Skeletal muscle tissue (tissue), 4 donors: ENCODE data around the gene KCNJ18. TPM values are rescaled to one million over a fixed set of nuclear protein-coding genes. Genes with fewer than 3 reads are reported as not detected.
"Not testable (repeated sequence)": the region's sequence is repeated elsewhere in the genome, so short reads cannot be mapped to it uniquely, and the experiment has no call there.

Experiments
- H3K27ac ChIP-seq: one replicate; pipeline ENCODE4 v1.7.0; 2013; ENCODE audit warnings: mild to moderate bottlenecking, low read depth, low read length, inconsistent platforms
- H3K27me3 ChIP-seq, 3 donors: one replicate each; pipeline ENCODE4 v1.7.0; 2013; ENCODE audit warnings: low read length in 3 of 3; ENCODE audit not compliant: control insufficient read depth in 3 of 3, insufficient read depth in 3 of 3
- H3K36me3 ChIP-seq, 3 donors: one replicate each; pipeline ENCODE4 v1.7.0; 2013; ENCODE audit warnings: low read length in 3 of 3; ENCODE audit not compliant: control insufficient read depth in 3 of 3, insufficient read depth in 3 of 3
- H3K4me1 ChIP-seq, 3 donors: one replicate each; pipeline ENCODE4 v1.7.0; 2013; ENCODE audit warnings: low read length in 3 of 3, mild to moderate bottlenecking in 3 of 3; ENCODE audit not compliant: control insufficient read depth in 3 of 3, insufficient read depth in 3 of 3
- H3K4me3 ChIP-seq, 3 donors: one replicate each; pipeline ENCODE4 v1.7.0; 2013; ENCODE audit warnings: low read length in 3 of 3
- H3K9ac ChIP-seq, 3 donors: one replicate each; pipeline ENCODE4 v1.7.0; 2013; ENCODE audit warnings: low read length in 3 of 3, mild to moderate bottlenecking in 3 of 3, moderate library complexity in 2 of 3, low read depth in 1 of 3
- H3K9me3 ChIP-seq, 3 donors: one replicate each; pipeline ENCODE4 v1.7.0; 2013; ENCODE audit warnings: low read length in 3 of 3; ENCODE audit not compliant: control insufficient read depth in 3 of 3
- total RNA-seq: library from RNA; depleted of rRNA; stranded (reverse); fragments of >200 nt; gene quantifications from one replicate; pipeline ENCODE4 v1.2.3, GENCODE V29; 2014
- donor health status: Osteomylitis.

KCNJ18 gene
- total RNA-seq, 1 donor from 2014 or later = not detected

DNA sequence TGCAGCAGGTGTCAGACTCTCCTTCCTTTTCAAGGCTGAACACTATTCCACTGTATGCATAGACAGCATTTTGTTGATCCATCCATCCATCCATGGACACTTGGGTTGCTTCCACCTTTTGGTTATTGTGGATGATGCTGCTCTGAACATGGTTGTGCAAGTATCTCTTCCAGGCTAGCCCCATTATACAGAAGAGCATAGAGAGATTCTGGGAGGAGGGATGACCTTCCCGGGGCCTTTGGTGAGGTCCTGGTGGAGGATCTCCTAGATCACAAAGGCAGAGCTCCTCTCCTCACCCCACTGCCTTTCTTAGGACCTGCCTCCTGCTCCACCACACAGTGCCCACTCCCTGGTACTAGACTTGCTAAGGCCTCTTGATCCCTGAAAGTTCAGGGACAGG, 27.2 kb upstream of the KCNJ18 start:
- H3K9ac ChIP-seq, H3K27ac ChIP-seq, H3K9me3 ChIP-seq, H3K27me3 ChIP-seq, H3K36me3 ChIP-seq, H3K4me3 ChIP-seq, H3K4me1 ChIP-seq: not testable (repeated sequence)

DNA sequence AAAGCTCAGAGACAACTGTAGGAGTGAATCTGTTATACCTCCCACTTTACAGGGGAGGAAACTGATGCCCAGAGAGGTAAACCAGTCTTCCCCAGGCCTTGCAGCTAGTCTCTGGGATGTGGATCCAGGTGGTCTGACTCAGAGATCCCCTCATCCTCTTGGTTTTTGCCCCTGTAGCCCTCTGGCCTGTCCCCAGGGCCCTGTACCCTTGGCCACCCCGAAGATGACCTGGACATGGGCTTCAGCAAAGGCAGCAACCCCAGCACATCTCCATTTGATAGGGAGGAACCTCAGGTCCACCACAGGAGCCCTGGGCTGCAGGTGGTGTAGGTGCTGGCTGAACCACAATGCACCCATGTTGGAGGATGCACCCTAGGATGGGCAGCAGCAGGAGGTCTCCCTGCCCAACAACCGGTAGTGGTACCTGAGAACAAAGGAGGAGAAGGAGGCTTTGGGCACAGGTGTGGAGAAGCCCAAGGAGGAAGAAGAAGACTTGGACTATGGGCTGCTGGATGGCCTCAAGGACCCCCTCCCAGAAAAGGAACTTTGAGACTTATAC, 26.3 kb upstream of the KCNJ18 start:
- not testable (repeated sequence) for H3K9ac ChIP-seq, H3K4me1 ChIP-seq, H3K27me3 ChIP-seq, H3K36me3 ChIP-seq, H3K9me3 ChIP-seq, H3K27ac ChIP-seq
- peak overlapping the region in 1 of 3 donors; percentile 34 for H3K4me3 ChIP-seq

DNA sequence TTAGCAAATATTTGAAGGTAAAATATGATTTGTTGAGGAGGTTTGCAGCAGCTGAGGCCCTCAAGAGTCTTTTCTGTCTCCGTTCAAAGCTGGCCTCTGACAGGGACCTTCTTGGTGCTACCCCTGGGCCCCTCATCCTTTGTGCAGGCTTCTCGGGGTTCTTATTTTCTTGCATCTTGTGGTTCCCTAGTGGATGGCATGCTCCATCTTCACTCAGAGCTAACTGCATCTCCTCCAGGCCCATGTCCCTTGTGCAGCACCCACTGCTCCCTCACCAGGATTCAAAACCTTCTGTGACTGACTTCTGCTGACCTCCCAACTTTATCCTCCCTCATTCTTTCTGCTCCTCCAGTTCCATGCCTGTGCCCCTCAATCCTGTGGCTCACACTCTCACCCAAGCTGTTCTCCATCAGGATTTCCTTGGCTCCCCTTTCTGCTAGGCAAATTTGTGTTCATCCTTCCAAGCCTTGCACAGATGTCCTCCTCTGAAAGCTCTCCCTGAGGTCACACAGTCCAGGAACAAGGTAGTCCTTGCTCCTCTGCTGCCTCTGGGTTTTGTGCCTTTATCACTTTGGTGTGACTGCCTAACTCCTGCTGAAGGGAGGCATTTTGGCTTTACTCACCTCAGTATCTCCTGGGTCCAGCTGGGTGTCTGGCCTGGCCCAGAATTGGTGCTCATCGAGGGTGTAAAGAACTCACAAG, 25.5 kb upstream of the KCNJ18 start:
- H3K4me3 ChIP-seq, H3K9me3 ChIP-seq, H3K9ac ChIP-seq, H3K27ac ChIP-seq, H3K36me3 ChIP-seq, H3K27me3 ChIP-seq, H3K4me1 ChIP-seq: not testable (repeated sequence)

DNA sequence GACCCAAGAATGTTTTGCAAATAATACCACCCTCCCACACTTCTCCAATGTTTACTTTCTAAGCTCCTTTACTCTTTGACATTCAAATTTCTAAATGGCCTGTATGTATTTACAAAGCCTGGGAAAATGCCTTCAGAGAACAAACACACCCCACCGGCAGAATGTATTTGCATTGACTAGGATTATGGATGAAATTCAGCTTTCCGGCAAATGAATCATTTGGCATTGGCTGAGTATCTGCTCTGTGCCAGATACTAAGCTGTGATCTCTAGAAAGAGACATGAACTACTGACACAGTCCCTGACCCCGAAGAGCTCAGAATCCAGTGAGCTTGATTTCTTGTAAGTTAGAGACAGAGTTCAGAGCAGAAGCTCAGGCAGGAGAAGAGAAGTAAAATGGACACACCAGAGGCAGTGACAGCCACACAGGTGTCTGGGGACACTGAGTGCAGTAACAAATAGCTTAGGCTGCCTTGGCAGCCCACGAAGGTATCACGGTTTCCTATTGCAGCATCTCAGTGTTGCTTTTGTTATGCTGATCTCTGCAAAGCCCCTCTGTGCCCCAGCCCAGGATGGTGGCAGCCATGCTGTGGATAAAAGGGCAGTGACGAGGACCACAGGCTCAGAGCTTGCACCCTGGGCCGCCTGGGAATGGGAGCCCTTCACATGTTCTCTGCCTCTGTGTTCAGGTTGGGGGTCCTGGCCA, 24.8 kb upstream of the KCNJ18 start:
- not testable (repeated sequence) for H3K9ac ChIP-seq, H3K27ac ChIP-seq, H3K36me3 ChIP-seq, H3K4me3 ChIP-seq, H3K27me3 ChIP-seq, H3K4me1 ChIP-seq, H3K9me3 ChIP-seq

DNA sequence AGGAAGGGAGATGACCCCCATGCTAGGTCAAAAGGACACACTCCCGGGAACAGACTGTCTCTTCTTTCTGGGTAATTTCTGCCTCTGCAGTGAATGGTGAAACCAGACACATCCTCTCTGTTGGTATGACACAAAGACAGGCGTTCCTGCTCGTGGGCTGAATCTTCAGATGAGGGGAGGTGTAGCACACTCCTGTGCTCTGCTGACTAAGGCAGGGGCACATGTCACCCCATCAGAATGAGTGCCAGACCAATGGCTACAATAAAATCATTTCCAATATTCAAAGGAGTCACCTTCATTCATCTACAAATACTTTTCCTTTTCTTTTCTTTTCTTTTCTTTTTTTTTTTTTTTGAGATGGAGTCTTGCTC, 24.2 kb upstream of the KCNJ18 start:
- H3K27ac ChIP-seq, H3K36me3 ChIP-seq, H3K9me3 ChIP-seq, H3K4me1 ChIP-seq, H3K27me3 ChIP-seq, H3K9ac ChIP-seq, H3K4me3 ChIP-seq: not testable (repeated sequence)

DNA sequence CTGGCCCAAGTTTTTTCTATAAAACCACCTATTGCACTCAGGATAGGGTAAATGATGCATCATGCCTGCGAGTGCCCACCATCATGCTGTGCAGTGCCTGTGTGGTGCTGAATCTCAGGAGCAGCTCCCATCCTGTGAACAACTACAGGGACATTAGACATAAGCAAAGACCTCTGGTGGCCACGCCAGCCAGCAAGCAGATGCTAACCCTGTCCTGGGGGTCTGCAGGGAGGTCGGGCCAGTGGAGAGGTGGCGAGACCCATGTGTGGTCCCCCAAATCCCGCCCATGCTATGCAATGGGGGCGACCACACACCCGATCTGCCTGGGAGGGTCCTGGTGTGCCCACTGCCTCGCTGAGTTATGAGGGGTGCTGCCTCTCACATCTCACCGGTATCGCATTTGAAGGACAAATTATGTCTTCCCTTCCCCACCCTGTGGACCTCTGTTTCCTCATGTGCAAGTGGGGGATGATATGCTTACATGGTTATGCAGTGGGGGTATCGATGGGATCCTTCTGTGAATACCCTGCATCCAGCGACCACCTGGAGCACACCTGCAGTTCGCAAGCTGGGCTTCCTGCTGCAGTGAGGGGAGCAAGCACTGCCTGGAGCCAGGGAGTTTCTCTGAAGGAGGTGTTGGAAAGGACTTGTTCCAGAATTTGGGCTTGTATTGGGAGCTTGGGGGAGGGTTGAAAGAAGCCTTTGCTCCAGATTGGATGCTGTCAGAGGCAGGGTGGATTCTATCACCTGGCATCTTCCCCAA, 23.4 kb upstream of the KCNJ18 start:
- H3K36me3 ChIP-seq, H3K27me3 ChIP-seq, H3K9ac ChIP-seq, H3K27ac ChIP-seq, H3K9me3 ChIP-seq, H3K4me3 ChIP-seq, H3K4me1 ChIP-seq: not testable (repeated sequence)

DNA sequence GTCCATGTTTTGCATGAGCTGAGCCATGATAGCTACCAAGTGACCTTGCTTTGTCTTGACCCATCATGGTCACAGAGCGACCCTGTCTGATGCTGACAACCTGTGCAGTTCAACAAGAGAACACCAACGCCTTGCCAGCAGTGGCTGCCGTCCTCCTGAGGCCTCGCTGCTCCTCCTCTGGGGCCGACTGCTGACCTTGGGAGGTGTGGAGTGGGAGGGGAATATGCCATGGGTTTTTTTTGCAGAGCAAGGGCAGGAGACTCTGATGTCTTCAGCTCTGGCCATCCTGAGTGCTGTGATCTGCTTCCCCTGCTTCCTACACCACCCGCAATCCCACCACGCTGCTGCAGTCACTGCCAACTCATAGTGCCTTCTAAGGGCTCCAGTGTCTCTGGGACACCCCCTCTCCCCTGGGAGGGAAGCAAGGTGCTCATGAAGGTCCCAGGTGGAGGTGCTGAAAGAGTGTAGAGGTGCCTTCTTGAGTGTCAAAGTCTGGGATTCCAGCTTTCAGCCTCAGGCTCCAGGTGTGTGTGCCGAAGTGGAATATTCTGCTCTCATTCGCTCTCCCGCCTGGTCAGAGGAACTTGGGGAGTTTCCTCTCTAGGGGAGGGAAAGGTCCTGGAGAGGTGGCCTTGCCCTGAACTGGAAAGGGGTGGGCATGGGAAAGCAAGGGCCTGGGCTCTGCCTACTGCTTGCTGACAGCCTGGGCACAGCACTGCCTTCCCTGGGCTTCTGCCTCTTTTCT, 22.5 kb upstream of the KCNJ18 start:
- H3K36me3 ChIP-seq, H3K27me3 ChIP-seq, H3K9ac ChIP-seq, H3K9me3 ChIP-seq, H3K27ac ChIP-seq, H3K4me1 ChIP-seq: not testable (repeated sequence)
- H3K4me3 ChIP-seq = peak overlapping the region in 1 of 3 donors; percentile 22

DNA sequence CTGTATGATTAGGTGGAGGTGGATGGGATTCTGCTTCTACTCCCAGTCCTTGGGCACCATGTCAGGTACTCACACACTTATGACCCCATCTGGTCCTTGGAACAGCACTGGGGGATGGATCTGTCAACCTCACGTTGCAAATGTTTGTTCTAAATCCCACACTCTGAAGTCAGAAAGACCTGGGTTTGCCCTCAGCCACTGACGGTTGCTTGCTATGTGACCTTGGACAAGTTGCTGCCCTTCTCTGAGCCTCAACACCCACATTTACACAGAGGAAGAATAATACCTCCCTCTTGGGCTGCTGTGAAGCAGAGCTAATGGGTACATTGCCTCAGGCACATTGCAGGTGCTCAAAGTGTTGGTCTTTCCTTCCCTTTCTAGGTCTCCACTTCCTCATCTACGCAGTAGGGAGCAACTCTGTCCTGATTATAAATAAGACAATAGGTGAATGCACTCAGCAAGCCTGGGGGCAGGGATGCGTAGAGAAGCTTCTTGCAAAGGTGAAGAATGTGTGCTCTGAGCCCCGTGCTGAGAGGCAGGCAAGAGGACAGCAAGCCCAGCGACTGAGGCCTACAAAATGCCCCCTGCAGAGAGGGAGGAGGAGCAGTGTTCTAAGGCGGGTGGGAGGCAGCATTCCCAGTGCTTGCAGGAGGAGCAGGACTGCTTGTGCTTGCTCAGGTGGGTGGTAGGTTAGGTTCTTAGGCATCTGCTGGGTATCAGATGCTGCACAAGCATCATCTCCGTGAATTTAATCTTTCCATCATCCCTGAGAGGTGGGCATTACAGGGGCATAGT, 21.8 kb upstream of the KCNJ18 start:
- H3K4me3 ChIP-seq, H3K27me3 ChIP-seq, H3K9me3 ChIP-seq, H3K36me3 ChIP-seq, H3K4me1 ChIP-seq, H3K9ac ChIP-seq, H3K27ac ChIP-seq: not testable (repeated sequence)

DNA sequence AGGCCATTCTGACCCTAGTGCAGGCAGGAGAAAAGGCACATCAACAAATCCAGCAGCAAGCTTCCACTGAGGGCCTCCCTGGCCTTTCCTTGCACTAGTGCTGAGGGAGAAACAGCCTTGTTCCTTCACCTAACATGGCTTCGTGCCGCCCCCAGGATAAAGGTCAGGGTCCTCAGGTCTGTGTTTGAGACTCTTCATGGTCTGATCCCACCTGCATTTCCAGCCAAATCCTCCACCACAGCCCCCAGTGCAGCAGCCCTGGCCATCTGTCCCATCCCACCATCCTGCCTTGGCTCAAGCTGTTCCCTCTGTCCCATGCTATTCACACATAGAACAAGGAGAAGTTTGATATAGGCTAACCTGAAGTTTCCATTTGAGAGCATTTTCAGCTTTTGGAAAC, 20.9 kb upstream of the KCNJ18 start:
- not testable (repeated sequence) for H3K9ac ChIP-seq, H3K9me3 ChIP-seq, H3K4me3 ChIP-seq, H3K27me3 ChIP-seq, H3K27ac ChIP-seq, H3K36me3 ChIP-seq, H3K4me1 ChIP-seq
